GM21423 (cell line): ENCODE results near the gene AKT3.

Experiments
- ATAC-seq: cut with Tn5 transposase; IDR thresholded peaks from one replicate; pipeline ENCODE4 v1.9.1; 2021; ENCODE audit warnings: mild to moderate bottlenecking, moderate library complexity; ENCODE audit not compliant: unreplicated experiment

Gene AKT3

DNA sequence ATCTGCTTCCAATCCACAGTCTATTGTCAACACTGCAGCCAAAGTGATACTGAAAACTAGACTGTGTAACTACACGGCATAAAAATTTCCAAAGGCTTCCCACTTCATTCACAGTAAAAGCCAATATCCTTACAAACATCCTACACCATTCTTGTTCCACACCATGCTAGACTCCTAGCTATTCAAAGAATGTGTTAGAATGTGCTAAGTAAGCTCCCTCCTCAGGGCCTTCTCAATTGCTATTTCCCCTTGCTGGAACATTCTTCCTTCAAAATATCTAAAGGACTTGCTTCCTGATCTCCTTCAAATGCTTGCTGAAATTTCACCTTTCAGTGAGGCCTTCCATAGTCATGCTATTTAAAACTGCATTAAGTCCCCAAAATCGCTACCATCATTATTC is 228.1 kb downstream of the AKT3 start:
- no peak for ATAC-seq

DNA sequence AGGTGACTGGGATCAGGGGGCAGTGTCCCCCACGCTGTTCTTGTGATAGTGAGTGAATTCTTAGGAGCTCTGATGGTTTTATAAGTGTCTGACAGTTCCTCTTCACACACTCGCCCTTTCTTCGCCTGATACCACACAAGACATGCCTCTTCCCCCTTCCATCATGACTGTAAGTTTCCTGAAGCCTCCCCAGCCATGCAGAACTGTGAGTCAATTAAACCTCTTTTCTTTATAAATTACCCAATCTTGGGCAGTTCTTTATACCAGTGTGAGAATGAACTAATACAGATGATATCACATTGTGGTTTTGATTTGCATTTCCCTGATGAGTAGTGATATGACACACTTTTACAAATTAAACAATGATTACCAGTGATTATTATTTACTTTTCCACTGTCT is 229.9 kb downstream of the AKT3 start:
- no peak for ATAC-seq

DNA sequence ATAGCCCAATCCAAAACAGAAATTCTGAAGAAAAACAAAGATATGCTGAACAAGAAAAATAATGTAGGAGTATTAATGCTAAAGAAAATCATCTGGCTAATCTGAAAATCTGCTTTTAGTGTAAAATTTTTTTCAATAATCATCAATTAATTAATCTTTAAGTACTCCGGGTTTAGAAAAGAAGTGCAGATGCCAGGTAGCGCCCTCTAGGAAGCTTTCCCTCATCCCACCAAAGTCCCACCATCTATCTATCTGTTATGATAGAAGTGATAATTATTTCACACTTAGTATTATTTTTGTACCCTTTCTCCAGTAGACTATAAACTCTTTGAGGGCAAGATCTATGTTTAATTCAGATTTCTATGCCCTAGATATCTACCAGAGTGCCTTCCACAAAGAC is 240.3 kb downstream of the AKT3 start:
- no peak for ATAC-seq

DNA sequence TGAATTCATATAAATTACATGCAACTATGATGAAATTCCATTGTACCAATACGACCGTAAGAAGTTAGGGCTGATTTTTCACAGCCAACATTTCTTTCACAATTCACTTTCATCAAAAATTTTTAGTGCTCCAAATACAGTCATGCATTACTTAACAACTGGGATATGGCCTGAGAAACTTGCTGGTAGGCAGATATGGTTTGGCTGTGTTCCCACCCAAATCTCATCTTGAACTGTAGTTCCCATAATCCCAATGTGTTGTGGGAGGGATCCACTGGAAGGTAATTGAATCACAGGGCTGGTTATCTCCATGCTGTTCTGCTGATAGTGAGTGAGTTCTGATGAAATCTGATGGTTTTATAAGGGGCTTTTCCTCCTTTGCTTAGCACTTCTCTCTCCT is 244.4 kb downstream of the AKT3 start:
- ATAC-seq, result no peak

DNA sequence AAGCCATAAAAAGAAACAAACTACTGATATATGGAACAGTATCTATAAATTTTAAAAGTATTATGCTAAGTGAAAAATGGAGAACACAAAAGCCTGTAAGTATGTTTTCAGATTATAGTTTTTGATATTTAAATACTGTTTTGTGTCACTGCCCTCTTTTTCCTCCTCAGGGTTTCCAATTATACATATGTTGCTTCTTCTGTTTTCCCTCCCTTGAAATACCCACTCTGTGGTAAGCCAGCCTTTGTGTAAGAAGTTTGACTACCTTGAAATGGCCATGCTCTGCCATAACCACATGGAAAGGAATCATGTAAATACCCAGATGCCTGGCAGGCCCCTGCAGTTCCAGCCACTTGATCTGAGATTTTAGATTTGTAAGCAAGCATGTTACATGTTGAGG is 248.3 kb downstream of the AKT3 start:
- no peak for ATAC-seq

DNA sequence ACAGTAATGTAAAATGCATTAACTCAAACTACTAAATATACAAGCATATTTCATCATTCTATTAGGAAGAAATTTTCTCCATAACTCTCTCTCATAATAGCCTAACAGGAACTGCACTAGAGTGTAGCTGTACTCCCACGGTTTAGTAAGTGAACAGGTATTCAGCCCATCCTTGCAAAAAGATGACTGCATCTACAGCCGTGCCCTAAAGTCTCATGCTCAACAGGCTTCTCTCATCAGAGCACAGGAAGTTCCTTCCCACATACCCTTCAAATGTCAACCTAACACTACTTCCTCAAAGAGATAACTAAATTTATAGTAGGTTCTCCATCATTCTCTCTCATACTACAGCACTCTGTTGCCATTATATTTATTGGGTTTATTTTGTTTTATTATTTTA is 251.6 kb downstream of the AKT3 start:
- ATAC-seq, result peak; percentile 29

DNA sequence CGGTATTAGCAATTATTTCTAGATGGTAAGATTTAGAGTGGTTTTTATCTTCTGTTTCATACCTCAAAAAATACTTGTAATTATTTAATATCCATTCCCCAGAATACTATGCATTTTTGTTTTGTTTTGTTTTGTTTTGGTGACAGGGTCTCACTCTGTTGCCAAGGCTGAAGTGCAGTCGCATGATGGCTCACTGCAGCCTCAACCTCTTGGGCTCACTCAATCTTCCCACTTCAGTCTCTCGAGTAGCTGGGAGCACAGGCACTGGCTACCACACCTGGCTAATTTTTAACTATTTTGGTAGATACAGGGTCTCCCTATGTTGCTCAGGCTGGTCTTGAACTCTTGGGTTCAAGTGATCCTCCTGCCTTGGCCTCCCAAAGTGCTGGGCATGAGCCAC is 252.7 kb downstream of the AKT3 start:
- ATAC-seq, result no peak

DNA sequence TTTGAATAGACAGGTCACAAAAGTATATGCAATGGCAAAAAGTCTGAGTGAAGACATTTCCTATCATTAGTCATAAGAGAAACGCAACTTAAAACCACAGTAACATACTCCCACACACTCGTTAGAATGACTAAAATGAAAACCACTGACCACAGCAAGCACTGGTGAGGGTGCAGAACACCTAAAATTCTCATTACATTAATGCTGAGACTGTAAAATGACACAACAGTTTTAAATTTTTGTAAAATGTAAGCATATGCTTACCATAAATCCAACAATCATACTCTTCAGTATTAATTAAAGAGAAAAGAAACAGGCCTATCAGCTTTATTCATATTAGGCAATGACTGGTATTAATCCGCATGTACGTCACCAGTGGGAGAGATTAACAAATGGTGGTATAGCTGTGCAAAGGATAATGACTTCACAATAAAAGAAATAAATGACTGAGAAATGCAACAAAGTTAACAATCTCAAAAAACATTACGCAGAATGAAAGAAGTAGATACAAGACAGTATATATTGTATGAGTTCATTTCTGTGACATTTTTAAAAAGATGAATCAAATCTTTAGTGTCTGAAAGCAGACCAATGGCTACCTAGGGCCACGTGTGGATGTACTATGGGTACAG is 253.5 kb downstream of the AKT3 start:
- peak; percentile 94 for ATAC-seq

DNA sequence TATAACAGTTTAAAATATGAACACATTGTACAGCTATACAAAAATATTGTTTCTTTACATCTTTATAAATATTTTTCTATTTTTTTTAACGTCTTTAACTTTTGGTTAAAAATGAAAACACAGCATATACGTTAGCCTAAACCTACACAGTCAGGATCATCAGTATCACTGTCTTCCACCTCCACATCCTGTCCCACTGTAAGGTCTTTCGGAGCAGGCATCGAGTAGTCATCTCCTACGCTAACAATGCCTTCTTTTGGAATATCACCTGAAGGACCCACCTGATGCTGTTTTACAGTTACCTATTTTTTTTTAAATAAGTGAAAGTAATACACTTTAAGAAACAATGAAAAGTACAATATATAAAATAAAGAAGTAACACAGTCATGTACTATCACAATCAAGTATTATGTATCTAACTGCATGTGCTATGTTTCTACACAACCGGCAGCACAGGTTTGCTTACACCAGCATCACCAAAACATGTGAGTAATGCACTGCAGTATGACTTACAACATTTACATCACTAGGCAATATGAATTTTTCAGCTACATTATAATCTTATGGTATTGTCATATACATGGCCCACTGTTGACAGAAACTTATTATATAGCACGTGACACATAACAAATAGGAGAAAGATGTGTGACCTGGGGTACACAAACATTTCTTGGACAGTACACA is 254.4 kb downstream of the AKT3 start:
- ATAC-seq, result peak; percentile 12

DNA sequence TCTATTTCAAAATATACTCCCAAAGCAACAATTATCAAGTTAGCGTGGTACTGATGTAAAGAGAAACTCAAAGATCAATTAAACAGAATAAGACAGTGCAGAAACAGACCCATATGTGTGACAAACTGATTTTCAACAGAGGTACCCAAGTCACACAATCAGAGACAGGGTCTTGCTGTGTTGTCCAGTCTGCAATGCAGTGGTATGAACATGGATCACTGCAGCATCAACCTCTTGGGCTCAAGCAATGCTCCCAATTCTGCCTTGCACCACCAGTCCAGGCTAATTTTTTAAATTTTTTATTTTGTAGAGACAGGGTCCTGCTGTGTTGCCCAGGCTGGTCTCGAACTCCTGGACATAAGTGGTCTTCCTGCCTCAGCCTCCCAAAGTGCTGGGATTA is 255.6 kb downstream of the AKT3 start:
- no peak for ATAC-seq

DNA sequence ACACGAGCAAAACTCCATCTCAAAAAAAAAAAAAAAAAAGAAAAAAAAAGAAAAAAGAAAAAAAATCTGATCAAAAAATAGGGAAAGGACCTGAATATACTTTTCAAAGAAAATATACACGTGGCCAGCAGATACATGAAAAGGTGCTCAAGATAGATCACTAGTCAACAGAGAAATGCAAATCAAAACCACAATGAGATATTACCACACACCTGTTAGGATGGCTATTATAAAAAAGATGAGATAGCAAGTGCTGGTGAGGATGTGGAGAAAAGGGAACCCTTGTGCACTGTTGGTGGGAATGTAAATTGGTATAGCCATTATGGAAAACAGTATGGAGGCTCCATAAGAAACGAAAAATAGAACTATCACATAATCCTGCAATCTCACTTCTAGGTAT is 260.8 kb downstream of the AKT3 start:
- ATAC-seq, result peak; percentile 73

DNA sequence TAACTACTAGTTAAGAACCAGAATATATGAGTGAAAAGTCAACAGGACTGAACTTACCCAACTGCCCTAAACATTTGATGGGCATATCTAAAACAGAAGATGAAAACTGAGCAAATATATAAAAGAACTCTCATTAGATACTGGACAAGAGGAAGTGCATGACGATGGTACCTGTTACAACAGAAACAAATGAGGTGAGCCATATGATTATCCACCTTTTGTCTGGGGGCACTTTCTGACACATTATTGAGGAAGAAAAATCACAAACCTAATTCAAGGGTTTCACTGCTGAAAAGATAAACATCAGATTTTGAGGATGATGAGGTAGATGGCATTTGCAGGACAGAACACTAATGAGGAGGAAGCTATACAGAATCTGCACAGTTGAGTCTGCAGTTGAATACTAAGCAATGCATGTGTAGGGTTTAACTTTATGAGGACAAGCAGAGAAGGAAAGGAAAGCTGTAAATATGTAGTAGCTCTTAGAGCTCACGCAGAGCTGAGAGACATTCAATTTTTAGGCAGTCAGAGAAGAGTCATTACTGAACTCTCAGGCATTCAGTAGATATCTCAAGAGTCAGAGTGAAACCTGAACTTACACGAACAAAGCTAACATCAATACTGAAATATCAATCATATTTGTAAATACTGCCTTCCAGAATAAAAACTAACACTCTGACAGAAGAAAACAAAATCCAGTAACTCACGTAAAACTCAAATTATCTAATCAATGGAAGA is 262.1 kb downstream of the AKT3 start:
- peak; percentile 90 for ATAC-seq

DNA sequence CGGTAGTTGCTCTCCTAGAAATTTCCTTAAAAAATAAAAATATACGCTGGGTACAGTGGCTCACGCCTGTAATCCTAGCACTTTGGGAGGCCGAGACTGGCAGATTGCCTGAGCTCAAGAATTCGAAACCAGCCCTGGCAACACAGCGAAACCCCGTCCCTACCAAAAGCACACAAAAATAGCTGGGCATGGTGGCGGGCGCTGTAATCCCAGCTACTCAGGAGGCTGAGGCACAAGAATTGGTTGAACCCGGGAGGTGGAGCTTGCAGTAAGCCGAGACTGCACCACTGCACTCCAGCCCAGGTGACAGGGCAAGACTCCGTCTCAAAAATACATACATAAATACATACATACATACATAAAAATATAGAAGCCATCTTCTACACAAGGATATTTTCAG is 262.8 kb downstream of the AKT3 start:
- ATAC-seq, result no peak

DNA sequence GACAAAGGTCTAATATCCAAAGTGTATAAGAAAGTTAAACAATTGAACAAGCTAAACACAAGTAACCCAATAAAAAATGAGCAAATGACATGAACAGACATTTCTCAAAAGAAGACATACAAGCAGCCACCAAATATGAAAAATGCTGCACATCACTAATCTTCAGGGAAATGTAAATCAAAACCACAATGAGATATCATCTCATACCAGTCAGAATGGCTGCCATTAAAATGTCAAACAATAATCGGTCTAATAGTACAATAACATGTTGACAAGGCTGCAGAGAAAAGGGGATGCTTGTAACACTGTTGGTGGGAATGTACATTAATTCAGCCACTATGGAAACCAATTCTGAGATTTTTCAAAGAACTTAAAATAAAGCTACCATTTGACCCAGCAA is 264.1 kb downstream of the AKT3 start:
- ATAC-seq, result no peak

DNA sequence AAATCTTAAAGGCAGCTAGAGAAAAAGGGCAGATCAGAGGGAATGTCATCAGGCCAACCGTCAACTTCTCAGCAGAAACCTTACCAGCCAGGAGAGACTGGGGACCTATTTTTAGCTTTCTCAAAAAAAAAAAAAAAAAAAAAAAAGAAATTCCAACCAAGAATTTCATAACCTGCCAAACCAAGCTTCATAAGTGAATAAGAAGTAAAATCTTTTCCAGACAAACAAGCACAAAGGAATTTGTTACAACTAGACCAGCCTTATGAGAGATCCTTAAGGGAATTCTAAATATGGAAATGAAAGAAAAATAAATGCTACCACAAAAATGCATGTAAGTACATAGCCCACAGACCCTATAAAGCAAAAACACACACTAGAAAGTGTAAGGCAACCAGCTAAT is 267.7 kb downstream of the AKT3 start:
- no peak for ATAC-seq

DNA sequence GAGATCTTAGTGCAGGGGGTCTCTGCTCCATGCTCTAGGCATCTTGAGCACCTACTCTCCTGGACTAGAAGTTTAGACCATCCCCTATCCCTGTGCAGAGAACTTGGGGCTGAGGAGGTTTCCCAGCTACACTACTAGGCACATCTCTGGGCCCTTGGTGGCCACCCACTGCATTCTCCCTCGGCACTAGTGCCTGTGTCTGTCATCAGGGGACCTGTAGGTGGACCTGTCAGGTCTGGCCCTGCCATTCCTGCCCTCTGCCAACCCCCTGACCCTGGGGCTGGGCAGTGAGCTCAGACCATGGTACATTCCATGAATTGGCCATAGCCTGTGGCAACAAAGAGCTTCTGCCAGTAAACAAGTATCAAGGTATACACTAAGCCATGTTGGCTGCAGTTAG is 269.1 kb downstream of the AKT3 start:
- ATAC-seq, result no peak

DNA sequence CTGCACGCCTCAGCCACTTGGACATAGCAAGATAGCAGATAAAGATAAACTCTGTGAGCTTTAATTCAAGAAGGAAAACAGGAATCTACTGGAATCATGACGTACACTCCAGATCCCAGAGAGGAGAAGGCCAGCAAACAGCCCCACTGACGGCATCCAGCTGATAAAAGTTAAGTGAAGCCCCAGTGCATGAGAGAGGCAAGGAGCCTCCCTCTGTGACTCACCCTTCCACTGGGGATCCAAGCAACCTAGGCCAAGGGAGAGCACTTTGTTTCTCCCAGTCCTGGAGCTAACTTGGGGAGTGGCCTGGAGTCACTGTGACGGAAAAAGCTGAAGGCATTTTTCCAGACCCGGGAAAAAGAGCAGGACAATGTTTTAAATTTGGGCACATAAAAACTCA is 270.0 kb downstream of the AKT3 start:
- no peak for ATAC-seq

DNA sequence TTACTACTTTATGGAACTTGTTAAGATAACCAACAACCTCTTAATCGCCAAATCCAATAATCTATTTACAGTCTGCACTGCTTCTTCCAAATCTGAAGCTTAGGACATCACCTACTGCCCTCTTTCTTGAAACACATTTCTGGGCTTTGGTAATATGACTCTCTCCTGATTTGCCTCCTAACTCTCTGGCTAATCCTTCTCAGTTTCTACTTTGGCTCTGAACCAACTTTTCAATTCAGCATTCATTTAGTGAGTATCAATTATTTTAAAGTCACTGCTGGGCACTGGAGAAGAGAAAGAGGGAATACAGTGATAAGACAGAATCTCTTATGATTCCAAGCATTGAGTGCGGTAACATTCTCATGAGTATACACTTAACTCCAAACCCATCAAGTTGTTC is 275.0 kb downstream of the AKT3 start:
- ATAC-seq, result no peak

DNA sequence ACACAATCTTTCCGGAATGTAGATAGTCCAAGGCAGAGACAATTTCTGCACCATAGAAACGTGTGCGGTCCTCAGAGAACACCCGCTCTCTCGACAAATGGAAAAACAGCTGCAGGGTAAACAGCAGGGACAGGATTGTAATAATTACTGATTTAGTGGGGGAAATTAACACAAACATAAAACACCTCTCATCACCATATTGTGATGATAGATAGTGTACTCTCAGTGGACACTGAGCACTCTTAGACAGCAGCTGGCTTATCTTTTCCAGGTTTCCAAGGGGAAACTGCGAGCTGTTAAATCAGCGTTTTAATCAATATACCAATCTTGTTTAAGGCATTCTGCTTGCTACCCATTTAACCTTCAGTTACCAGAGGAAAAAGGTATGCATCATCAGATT is 277.1 kb downstream of the AKT3 start:
- no peak for ATAC-seq

DNA sequence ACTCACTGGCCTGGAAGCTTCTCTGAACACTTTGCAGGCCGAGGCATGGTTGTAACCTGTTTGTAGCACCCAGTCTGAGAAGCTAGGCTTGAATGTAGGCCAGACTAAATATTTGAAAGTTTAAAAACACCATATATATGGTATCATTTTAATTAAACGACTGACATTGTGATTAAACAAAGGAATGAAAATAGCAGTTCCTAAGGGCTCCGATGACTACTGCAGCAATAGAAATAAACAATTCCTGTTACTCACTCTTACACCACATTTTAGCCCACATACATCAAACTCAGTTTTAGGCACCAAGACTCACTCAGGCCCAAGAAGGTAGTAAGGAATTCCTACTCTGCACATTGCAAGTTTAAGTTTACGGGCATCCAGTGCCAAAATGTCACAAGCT is 281.2 kb downstream of the AKT3 start:
- no peak for ATAC-seq

DNA sequence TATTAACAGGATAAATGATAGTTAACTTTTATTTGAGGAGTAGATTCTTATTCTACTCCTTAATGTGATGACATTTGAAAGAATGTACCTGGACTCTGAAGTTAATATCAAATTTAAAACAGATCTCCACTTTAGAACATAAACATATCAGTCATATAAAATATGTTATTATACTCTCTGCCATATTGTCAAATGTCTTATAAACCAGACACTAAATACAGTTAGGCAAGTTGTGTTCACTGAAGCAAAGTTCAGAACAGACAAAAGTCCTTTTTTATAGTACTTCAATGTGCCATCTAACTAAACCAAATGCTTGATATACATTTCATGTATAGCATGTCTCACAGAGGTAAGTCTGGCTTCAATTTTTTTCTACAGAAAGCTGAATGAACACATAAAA is 285.2 kb downstream of the AKT3 start:
- no peak for ATAC-seq

DNA sequence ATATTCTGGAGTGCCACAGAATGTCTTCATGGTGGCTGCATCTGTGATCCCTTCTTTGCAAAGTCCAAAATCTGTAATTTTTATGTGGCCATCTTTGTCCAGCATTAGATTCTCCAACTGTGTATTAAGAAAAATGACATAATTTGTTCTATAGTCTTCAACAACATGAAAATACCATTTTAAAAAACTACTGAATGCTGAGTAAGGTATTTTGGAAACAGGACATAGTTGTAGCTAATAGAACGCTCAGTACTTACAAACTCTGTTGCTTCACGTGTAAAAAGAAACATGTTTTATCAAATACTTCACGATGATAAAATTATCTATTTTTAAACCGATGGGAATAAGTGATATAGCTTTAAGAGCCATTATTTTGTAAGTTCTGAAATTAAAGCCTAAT is 286.3 kb downstream of the AKT3 start:
- no peak for ATAC-seq
